Heart right ventricle (tissue), 16 donors: Measurements from ENCODE around the gene ARHGDIG. TPM values are rescaled to one million over a fixed set of nuclear protein-coding genes. Genes with fewer than 3 reads are reported as not detected.

Experiments used
- ATAC-seq, 8 donors: fragments of 200-7000 bp; cut with Tn5 transposase; one replicate each; pipeline ENCODE4 v1.9.1; 2020; ENCODE audit warnings: mild to moderate bottlenecking in 8 of 8, moderate library complexity in 8 of 8, moderate number of reproducible peaks in 1 of 8
- DNase-seq, 2 donors: peaks; one replicate each; pipeline ENCODE4 v3.0.0-alpha.2; 2020
- H3K27ac ChIP-seq, 10 donors: fragments of 200-600 bp; sonication (generic) in 2 of 10; one replicate each; pipeline versions ENCODE4 v1.5.0 to v1.8.0; 2020 to 2022; ENCODE audit warnings: mild to moderate bottlenecking in 3 of 10
- H3K27me3 ChIP-seq, 7 donors: fragments of 200-600 bp; one replicate each; pipeline ENCODE4 v1.8.0; 2021 to 2022; ENCODE audit warnings: mild to moderate bottlenecking in 2 of 7
- H3K36me3 ChIP-seq, 9 donors: fragments of 200-600 bp; sonication (generic) in 1 of 9; one replicate each; pipeline versions ENCODE4 v1.5.0 to v1.8.0; 2020 to 2022; ENCODE audit warnings: mild to moderate bottlenecking in 2 of 9
- H3K4me1 ChIP-seq, 9 donors: fragments of 200-600 bp; sonication (generic) in 1 of 9; one replicate each; pipeline versions ENCODE4 v1.5.0 to v1.8.0; 2020 to 2022; ENCODE audit warnings: mild to moderate bottlenecking in 4 of 9
- H3K4me3 ChIP-seq, 10 donors: fragments of 200-600 bp; sonication (generic) in 2 of 10; one replicate each; pipeline versions ENCODE4 v1.5.0 to v1.8.0; 2020 to 2022; ENCODE audit warnings: mild to moderate bottlenecking in 7 of 10, moderate library complexity in 2 of 10
- H3K9me3 ChIP-seq, 11 donors: fragments of 200-600 bp in 10 of 11; sonication (generic) in 2 of 11; one replicate each; pipeline versions ENCODE4 v1.5.0 to v1.8.0; 2013 to 2022; ENCODE audit warnings: mild to moderate bottlenecking in 2 of 11, control low read depth in 1 of 11, moderate library complexity in 1 of 11
- CTCF ChIP-seq, 9 donors: fragments of 200-600 bp; sonication (generic) in 2 of 9; IDR thresholded peaks; one replicate each; pipeline versions ENCODE4 v1.5.0 to v1.8.0; 2021 to 2022; ENCODE audit warnings: antibody characterized with exemption in 9 of 9, mild to moderate bottlenecking in 5 of 9, moderate library complexity in 1 of 9
- WGBS, 2 donors: extraction: QIAGEN DNeasy Blood & Tissue Kit; methylation state at CpG; one replicate each; pipeline ENCODE4 v1.1.7; 2013; ENCODE audit warnings: inconsistent platforms in 1 of 2; 5-methylcytosine and 5-hydroxymethylcytosine counted together
- intact Hi-C, 10 donors: fragments of 100-400 bp; cut with DNase I; formaldehyde crosslinking; loops; one replicate each; pipeline versions ENCODE4 v1.11.1 to v1.14.2; 2022
- polyA plus RNA-seq, 2 donors: library from polyadenylated mRNA; stranded (reverse); fragments of 200-250 nt; gene quantifications; one replicate each; pipeline ENCODE4 v1.2.3, GENCODE V29; 2013
- total RNA-seq, 10 donors: library from RNA; stranded (reverse); fragmentation: NEBNext Ultra II Directional in 3 of 10; extraction: Animal tissue kit (Norgen Biotek cat#: 25700) in 3 of 10; gene quantifications; one replicate each; pipeline versions ENCODE4 v1.2.1 to v1.2.4, GENCODE V29; 2021 to 2023
- donor health status: Arrhythmogenic right ventricular cardiomyopathy.
- donor health status: ischemic (EF 13 %, LVEDD 7.1; RV severe dilation, severe dysfunction).
- donor health status: healthy with polysubstance abuse.
- donor health status: DM: no; HTN: yes; CAD: no.
- donor health status: DM: no; HTN: no; CAD: no.
- donor health status: ischemic (EF 25% LVEDD 6.9; RV normal size, moderate dysfunction).
- donor health status: ischemic (EF 25% LVEDD 5.7; RV mildly dilated, moderate dysfunction).
- donor health status: healthy.
- donor health status: DM: yes; HTN: yes; CAD: no.
- donor health status: Ischemic cardiomyopathy.
- donor health status: ischemic (EF 35%, LVEDD 5.7; RV mildly dilated, moderate dysfunction).
- donor health status: nonischemic (EF 11% LVEDD 7.7; RV severe dilation, severe dysfunction).
- donor health status: DM: yes; HTN: yes; CAD: no.
- donor health status: PGD.
- donor health status: ischemic (EF 29% LVEDD 5.4; RV normal size, mild dysfunction).
- donor health status: nonischemic (EF 23%, LVEDD 6.1; RV moderate dilation, normal function).

Gene ARHGDIG
- total and polyA plus RNA-seq, 12 donors = 0.17 to 16.9 (median 9.1) TPM

GRCh38 chr16:245105-245504, 35.3 kb upstream of the ARHGDIG start:
- ATAC-seq (no peak), DNase-seq (no peak)
- no peaks in the 10 kb centered on the region for H3K9me3 ChIP-seq
- H3K4me3 ChIP-seq = no peak overlapping the region
- no peak for TF ChIP-seq CTCF (IDR thresholded peaks at IDR 0.05)
- H3K27me3 ChIP-seq = no peaks in the 10 kb centered on the region
- no peak overlapping the region for H3K27ac ChIP-seq
- WGBS, 2 donors = 93% methylated on average over 9 of the region's 9 CpGs
- H3K4me1 ChIP-seq = peaks cover 3 to 41% (median 23%) of the 10 kb centered on the region in 9 donors
- H3K36me3 ChIP-seq = peaks cover 0 to 28% (median 2%) of the 10 kb centered on the region in 9 donors
- intact Hi-C loops = no loop called here

DNA sequence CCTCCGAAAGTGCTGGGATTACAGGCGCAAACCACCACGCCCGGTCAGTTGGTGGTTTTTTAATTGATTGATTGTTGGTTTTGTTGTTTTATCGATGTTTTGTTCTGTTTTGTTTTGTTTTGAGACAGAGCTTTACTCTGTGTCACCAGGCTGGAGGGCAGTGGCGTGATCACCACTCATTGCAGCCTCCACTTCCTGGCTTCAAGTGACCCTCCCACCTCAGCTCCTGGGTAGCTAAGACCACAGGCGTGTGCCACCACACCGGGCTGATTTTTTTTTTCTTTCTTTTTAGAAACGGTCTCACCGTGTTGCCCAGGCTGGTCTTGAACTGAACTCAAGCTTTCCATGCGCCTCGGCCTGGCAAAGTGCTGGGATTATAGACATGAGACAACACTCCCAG, 33.4 kb upstream of the ARHGDIG start:
- 96% methylated on average over 12 of the region's 12 CpGs for WGBS, 2 donors
- intact Hi-C loops = no loop called here

DNA sequence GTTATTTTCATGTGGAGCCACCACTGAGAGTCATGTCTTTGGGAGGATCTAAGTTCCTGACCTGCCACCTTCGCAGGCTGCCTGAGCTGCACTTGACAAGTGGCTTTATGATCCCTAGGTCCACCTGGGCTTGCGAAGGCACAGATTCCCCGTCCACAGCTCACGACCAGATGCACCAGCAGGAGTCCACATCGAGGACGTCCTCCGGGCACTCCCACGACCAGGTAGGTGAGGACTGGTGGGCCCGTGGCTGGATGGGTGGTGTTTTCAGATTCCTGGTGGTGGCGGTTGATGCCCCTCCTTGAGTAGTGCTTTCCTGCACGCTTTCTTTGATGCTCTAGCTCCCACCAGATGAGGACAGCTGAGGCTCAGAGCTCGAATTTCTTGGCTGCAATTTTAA, 31.0 kb upstream of the ARHGDIG start:
- peaks cover 0 to 67% (median 3%) of the 10 kb centered on the region in 9 donors for H3K36me3 ChIP-seq
- no peaks in the 10 kb centered on the region for H3K9me3 ChIP-seq
- H3K27ac ChIP-seq = no peak overlapping the region
- peaks cover 0 to 22% (median 7%) of the 10 kb centered on the region in 9 donors for H3K4me1 ChIP-seq
- intact Hi-C loops = no loop called here
- no peak for TF ChIP-seq CTCF (IDR thresholded peaks at IDR 0.05)
- no peak overlapping the region for H3K4me3 ChIP-seq
- no peak for DNase-seq
- peak in 1 of 8 donors; percentile 28 for ATAC-seq
- H3K27me3 ChIP-seq = no peaks in the 10 kb centered on the region
- WGBS, 2 donors = 88 to 93% methylated on average over 12 of the region's 12 CpGs

More for the DNA sequence above, 33.4 kb upstream of the ARHGDIG start:
- Histone ChIP-seq H3K27me3 (no peaks in the 10 kb centered on the region), H3K4me1 (peaks cover 0 to 25% (median 6%) of the 10 kb centered on the region in 9 donors), H3K27ac (no peak overlapping the region), H3K9me3 (no peaks in the 10 kb centered on the region), H3K4me3 (no peak overlapping the region), H3K36me3 (peaks cover 0 to 44% (median 3%) of the 10 kb centered on the region in 9 donors)
- DNase-seq (no peak), ATAC-seq (no peak)
- no peak for TF ChIP-seq CTCF (IDR thresholded peaks at IDR 0.05)

DNA sequence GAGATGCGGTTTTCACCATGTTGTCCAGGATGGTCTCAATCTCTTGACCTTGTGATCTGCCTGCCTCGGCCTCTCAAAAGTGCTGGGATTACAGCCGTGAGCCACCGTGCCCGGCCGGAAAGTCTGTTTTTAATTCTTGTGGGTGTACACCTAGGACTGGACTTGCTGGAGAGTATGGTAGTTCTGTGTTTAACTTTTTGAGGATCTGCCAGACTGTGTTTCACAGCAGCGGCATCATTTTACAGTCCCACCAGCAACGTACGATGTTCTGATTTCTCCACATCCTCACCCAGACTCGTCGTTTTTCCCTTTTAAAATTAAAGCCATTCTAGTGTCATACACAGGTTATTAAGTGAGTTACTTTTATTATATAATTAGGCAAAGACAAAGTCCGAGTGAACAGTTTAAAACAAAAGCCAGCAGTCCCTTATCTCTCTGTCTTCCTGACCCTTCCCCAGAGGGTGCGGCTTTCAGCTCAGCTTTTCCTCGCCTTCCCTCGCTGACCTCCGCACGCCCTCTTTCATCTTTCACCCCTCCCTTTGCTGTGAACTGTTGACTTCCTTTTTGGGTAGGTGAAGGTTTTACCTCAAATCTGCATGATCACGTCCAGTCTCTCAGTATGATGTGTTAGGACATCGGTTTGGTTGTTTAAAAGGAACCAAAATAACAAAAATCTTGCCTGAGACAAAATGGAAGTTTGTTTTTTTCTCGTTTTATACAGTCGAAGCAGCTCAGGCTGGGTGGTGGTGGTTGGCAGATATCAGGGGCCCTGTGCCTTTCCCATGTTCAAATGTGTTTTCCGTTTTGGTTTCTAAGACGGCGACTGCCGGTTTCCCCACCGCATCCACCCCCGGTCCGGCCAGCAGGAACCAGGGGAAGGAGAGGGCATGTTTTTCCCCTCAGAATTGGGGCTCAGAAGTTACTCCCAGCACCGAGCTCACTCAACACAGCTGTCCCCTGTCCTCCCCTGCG, 27.7 kb upstream of the ARHGDIG start:
- 53 to 56% methylated on average over 30 of the region's 30 CpGs for WGBS, 2 donors

More for the DNA sequence above, 27.7 kb upstream of the ARHGDIG start:
- Histone ChIP-seq H3K9me3 (no peaks in the 10 kb centered on the region), H3K27me3 (no peaks in the 10 kb centered on the region), H3K27ac (peak overlapping the region; percentile 2 to 77 (median 63)), H3K4me1 (peaks cover 0 to 22% (median 7%) of the 10 kb centered on the region in 9 donors), H3K4me3 (peak overlapping the region in 6 of 10 donors; percentile 15 to 36 (median 26)), H3K36me3 (peaks cover 0 to 93% (median 13%) of the 10 kb centered on the region in 9 donors)
- ATAC-seq (peak in 6 of 8 donors; percentile 46 to 85 (median 69)), DNase-seq (no peak)
- TF ChIP-seq CTCF (IDR thresholded peaks at IDR 0.05) = no peak
- intact Hi-C loops = no loop called here
